ENCODE measurements around the gene ERCC5. TPM values are rescaled to one million over a fixed set of nuclear protein-coding genes. Genes with fewer than 3 reads are reported as not detected.
A peak's percentile ranks its signal among the peaks of the same experiment; 100 is the strongest.

The ERCC5 gene
- total RNA-seq, 1 experiment from 2014 or later, result 39.5 TPM

- DNase-seq (ENCODE audit: low read depth), result no peak
Measured at GRCh38 chr13:102881819-102882686, 36.2 kb downstream of the ERCC5 start.

- no peak for DNase-seq (ENCODE audit: low read depth)
Measured at GRCh38 chr13:102892503-102892902, 46.7 kb downstream of the ERCC5 start.

GRCh38 chr13:102897371-102898138 is 51.7 kb downstream of the ERCC5 start:
- DNase-seq (ENCODE audit: low read depth), result no peak

GRCh38 chr13:102900193-102900608 is 54.4 kb downstream of the ERCC5 start:
- DNase-seq (ENCODE audit: low read depth), result no peak

DNA sequence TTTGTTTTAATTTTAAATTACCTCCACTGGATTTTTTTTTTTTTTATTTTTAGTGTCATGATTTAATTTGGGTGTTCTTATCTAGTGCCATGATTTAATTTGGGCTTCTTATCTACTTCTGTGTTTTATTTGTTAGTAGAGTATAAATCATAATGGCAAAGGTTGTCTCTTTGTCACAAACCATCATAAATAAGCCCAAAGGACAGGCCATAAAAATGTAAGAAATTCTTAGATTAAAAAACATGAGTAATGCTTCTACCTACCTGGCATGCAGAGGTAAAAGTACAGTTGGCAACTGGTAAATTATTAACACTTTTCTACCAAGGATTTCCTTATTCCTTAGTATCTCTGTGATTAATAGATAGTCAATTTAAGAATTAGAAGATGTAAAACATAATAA is 55.2 kb downstream of the ERCC5 start:
- no peak for DNase-seq (ENCODE audit: low read depth)

DNA sequence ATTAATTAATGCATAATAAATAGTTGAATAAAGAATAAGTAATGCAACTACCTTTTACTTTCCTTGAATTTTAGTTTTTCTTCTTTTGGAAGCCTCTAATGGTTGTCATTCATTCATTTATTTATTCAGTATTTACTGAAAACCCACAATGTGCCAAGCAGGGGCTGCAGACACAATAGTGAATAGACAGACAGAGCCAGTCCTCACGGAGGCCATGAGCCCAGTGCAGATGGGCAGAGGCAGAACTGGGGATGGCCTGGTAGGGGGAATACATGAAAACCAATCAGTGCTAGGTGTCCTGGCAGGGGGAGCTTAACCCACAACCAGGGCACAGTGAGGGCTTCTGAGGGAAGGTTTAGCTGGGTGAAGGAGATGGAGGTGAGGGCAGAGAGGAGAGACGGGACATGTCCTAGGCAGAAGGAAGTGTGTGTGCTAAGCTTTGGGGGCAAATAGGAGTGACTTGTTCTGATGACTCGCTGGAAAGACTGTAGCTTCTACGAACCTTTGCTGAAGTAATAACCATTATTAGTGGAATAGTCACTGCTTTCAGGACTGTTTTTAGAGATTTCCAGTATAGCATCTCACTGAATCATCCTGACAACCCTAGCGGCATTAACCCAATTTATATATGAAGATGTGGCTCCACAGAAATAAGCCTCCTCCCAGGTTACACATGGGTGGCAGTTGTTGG is 55.9 kb downstream of the ERCC5 start:
- DNase-seq (ENCODE audit: low read depth), result no peak

GRCh38 chr13:102902789-102903347 is 57.0 kb downstream of the ERCC5 start:
- DNase-seq (ENCODE audit: low read depth), result no peak

DNA sequence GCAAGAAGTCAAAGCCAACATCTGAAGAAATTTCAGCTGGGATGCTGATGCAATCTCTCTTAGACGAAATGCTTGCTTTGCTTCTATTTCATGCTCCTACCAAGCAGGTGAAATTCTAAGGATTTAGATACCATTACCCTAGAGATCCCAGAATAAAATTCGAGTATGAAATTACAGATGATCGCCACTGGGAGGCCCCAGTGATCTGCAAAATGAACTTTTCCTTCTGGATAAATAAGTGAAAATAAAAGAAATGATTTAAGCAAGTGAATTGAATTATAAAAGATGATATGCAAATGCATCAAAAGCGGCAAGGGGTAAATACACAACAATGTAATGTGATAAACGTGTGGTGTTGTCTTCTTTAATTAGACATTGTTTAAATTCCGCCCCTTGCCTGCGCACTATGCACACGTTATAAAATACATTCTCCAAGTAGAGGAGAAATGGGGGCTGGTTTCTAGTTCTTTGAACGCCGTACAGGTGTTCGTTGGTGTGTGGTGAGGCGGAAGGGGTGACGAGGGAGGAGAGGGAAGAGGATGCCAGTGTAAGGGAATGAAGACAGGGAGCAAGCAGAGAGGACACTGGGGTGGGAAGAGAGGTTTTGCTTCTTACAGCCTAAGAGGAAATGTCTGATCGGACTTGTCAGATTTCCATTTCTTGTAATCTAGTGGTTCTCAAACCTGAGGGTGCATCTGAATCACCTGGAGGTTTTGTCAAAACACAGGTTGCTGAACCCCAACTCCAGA is 58.0 kb downstream of the ERCC5 start:
- DNase-seq (ENCODE audit: low read depth), result peak; percentile 10

GRCh38 chr13:102904408-102904862 is 58.6 kb downstream of the ERCC5 start:
- no peak for DNase-seq (ENCODE audit: low read depth)

DNA sequence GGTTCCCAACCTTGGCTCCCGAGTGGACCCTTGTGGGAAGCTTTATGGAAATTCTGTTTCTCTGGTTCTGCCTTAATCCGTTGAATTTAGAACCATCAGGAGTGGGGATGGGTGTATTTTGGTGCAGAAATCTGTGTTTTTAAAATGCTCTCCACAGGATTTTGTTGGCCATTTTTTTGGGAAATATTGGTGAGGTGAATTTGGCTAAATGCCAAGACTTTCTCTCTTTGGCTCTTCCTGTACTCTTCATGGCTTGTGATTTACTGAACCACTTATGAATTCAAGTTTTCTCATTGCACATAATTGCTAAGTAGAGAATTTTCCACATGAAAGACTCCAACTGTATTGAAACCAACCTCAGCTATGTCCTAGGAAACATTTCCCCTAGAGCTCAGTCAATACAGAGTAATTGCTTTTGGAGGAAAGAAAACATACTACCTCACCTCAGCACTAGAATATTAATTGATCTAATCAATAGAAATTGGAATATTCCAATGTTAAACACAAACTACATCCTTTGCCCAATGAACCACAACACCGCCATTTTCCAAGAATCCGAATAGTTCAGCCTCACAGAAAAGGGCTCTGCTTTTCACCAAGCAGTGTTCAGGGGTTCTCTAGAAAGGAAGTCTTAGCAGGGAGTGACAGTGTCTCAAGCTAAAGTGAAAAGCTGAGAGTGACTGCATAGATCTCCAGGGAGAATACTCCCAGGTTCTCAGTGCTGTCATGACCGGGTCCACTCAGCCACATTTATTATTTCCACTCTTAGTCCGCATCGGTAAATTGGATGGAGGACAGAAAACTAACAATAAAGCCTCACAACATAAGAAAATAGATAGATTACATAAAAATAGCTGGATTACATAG is 60.3 kb downstream of the ERCC5 start:
- DNase-seq (ENCODE audit: low read depth), result no peak

DNA sequence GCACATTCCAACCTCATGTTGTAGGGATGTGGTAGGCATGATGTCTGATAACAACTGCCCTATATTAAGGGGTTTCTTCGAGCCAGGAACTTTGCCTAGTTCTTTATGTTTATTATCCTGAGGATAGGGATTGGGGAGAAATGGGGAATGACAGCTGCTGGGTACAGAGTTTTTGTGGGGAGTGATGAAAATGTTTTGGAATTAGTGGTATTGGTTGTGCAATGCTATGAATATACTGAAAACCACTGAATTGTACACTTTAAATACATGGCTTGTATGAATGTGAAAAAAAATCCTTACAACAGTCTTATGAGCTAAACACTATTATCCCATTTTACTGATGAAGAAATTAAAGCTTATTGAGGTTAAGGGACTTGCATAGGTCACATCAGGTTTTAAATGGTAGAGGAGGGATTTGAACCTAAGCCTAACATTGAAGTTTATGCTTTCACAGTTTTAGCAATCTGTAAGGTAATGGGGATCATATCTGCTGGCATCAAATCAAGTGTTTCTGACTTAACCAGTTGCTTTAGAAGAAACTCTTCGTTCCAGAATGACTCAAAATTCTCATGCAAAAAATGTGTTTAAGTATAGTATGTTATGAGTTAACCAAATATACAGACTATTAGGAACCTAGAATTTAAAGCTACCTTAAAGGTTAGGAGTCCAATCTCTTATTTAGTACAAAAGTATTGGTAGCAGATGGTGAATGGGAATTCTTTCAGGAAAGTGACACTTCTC is 61.4 kb downstream of the ERCC5 start:
- no peak for DNase-seq (ENCODE audit: low read depth)

- DNase-seq (ENCODE audit: low read depth), result no peak
Measured at GRCh38 chr13:102907886-102908515, 62.2 kb downstream of the ERCC5 start.

- no peak for DNase-seq (ENCODE audit: low read depth)
Measured at GRCh38 chr13:102909971-102910370, 64.1 kb downstream of the ERCC5 start.

GRCh38 chr13:102911336-102911735 is 65.5 kb downstream of the ERCC5 start:
- DNase-seq (ENCODE audit: low read depth), result no peak

- no peak for DNase-seq (ENCODE audit: low read depth)
Measured at GRCh38 chr13:102912599-102912998, 66.8 kb downstream of the ERCC5 start.

DNA sequence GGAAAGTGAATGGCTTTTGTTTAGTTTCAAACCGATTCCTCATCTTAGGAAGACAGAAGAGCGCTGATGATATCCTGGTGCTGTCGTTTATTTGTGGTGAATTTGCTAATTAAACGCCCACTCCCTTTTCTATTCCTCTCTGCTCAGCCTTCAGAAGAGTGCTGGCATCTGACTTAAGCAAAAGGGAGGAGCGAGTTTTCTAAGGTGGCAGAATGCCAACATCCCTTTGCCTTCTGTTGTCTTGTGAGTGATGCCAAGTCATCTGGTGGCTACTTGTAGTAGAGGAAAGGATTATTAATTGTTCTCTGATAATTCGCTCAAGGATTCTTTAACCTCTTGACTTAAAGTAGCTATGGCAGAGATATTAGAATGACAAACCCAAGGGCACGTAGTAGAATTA is 68.1 kb downstream of the ERCC5 start:
- peak; percentile 50 for DNase-seq (ENCODE audit: low read depth)

- peak; percentile 27 for DNase-seq (ENCODE audit: low read depth)
Measured at GRCh38 chr13:102914339-102914930, 68.6 kb downstream of the ERCC5 start.

DNA sequence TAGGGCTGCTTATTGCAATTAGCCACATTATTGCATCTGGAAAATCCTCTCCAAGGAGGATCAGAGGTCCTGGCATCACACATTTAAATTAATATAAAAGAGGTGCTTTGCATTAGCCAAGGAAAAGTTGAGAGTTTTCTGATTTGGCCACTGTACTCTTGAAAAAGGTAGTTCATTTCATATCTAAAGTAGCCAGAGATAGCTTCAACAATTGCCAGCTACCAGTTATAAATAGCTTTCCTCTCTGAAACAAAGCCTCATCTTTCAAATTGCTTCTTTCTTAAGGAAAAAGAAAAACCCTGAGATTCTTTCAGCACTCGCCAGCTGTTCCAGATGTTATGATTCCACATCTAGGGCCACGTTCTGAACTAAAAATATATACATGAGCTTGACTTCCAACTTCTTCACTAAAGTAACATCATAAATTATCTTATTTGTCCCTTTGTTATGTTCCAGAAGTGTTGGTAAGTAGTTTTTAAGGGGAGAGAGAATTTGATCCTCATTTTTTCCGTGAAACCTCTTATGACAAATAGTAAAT is 69.6 kb downstream of the ERCC5 start:
- DNase-seq (ENCODE audit: low read depth), result no peak

Data from M059J (cell line).